Gastrocnemius medialis (tissue), 4 donors: ENCODE results near the gene TNFRSF1A. TPM values are rescaled to one million over a fixed set of nuclear protein-coding genes. Genes with fewer than 3 reads are reported as not detected.
A peak's percentile ranks its signal among the peaks of the same experiment; 100 is the strongest.

Source experiments
- ATAC-seq, 2 donors: fragments of 150-250 bp; one replicate each; pipeline ENCODE4 v1.9.1; 2016
- DNase-seq, 2 donors: peaks; one replicate each; pipeline ENCODE4 v3.0.0-alpha.2; 2019
- H3K27ac ChIP-seq, 4 donors: fragments of 200-600 bp; sonication (generic); 1 replicate in 1 of 4; 2 replicates in 3 of 4; pipeline ENCODE4 v1.5.1; 2016 to 2018; ENCODE audit warnings: mild to moderate bottlenecking in 2 of 4, moderate library complexity in 1 of 4
- H3K27me3 ChIP-seq, 3 donors: fragments of 200-600 bp; sonication (generic) in 2 of 3; 1 replicate in 1 of 3; 2 replicates in 2 of 3; pipeline versions ENCODE4 v1.5.1 to v1.6.0; 2016 to 2019; ENCODE audit warnings: mild to moderate bottlenecking in 1 of 3, moderate library complexity in 1 of 3
- H3K36me3 ChIP-seq, 2 donors: fragments of 200-600 bp; sonication (generic) in 1 of 2; one replicate each; pipeline ENCODE4 v1.5.1; 2017 to 2018
- H3K4me1 ChIP-seq, 2 donors: fragments of 200-600 bp; sonication (generic) in 1 of 2; one replicate each; pipeline ENCODE4 v1.5.1; 2016 to 2017; ENCODE audit warnings: mild to moderate bottlenecking in 2 of 2
- H3K4me3 ChIP-seq, 4 donors: fragments of 200-600 bp; sonication (generic) in 3 of 4; 1 replicate in 1 of 4; 2 replicates in 3 of 4; pipeline ENCODE4 v1.5.1; 2016 to 2019; ENCODE audit warnings: mild to moderate bottlenecking in 2 of 4
- H3K9me3 ChIP-seq, 3 donors: fragments of 200-600 bp; sonication (generic) in 2 of 3; 1 replicate in 1 of 3; 2 replicates in 2 of 3; pipeline ENCODE4 v1.5.1; 2016 to 2019
- CTCF ChIP-seq, 5 experiments: fragments of 450-650 bp in 3 of 5; fragments of 200-600 bp in 2 of 5; sonication (generic) in 2 of 5; IDR thresholded peaks in 4 of 5; conservative IDR thresholded peaks in 1 of 5; 1 replicate in 4 of 5; 2 replicates in 1 of 5; pipeline ENCODE4 v1.5.1; 2016 to 2019; ENCODE audit warnings: antibody characterized with exemption in 5 of 5, mild to moderate bottlenecking in 3 of 5, moderate library complexity in 3 of 5
- POLR2A ChIP-seq, 2 donors: fragments of 450-650 bp; IDR thresholded peaks; one replicate each; pipeline ENCODE4 v1.6.1; 2017; ENCODE audit warnings: antibody characterized with exemption in 2 of 2, mild to moderate bottlenecking in 2 of 2, moderate library complexity in 2 of 2
- in situ Hi-C, 4 donors: fragments of 200-750 bp; cut with MboI; loops; one replicate each; pipeline versions ENCODE4 v1.15.0 to v1.8.0; 2017; ENCODE audit warnings: low sequenced_read_pairs in 4 of 4
- intact Hi-C: fragments of 100-400 bp; cut with DNase I; formaldehyde crosslinking; loops from one replicate; pipeline ENCODE4 v1.15.1; 2023; ENCODE audit warnings: low total_unique reads
- total RNA-seq, 4 donors: library from RNA; depleted of rRNA; stranded (reverse); fragments of >200 nt; gene quantifications; one replicate each; pipeline versions ENCODE4 v1.1.0 to v1.2.3, GENCODE V29; 2016

The TNFRSF1A gene
- total RNA-seq, 4 donors from 2014 or later = 103 to 220 (median 193) TPM

DNA sequence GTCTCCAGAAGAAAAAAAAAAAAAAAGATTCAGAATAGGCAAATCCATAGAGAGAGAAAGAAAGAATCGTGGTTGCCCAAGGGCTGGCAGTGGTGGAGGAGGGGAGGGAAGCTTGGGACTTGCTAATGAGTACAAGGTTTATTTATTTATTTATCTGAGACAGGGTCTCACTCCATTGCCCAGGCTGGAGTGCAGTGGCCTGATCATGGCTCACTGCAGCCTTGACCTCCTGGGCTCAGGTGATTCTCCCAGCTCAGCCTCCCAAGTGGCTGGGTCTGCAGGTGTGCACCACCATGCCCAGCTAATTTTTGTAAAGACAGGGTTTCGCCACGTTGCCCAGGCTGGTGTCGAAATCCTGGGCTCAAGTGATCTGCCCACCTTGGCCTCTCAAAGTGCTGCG lies 9.7 kb upstream of the TNFRSF1A start:
- in situ Hi-C loops = no loop called here
- DNase-seq (no peak), ATAC-seq (no peak)
- Histone ChIP-seq H3K27ac (no peak overlapping the region), H3K36me3 (no peaks in the 10 kb centered on the region), H3K4me1 (peaks cover 1 to 2% of the 10 kb centered on the region in 2 donors), H3K9me3 (no peaks in the 10 kb centered on the region), H3K4me3 (no peak overlapping the region), H3K27me3 (no peaks in the 10 kb centered on the region)
- intact Hi-C loops = no loop called here
- TF ChIP-seq CTCF (IDR thresholded peaks at IDR 0.05 in 4 of 5, conservative IDR thresholded peaks at IDR 0.05 in 1 of 5) = no peak
- TF ChIP-seq POLR2A (IDR thresholded peaks at IDR 0.05) = no peak

- DNase-seq = no peak
- Histone ChIP-seq H3K27ac (peak overlapping the region; percentile 53 to 61 (median 57)), H3K4me3 (no peak overlapping the region), H3K27me3 (no peaks in the 10 kb centered on the region), H3K9me3 (no peaks in the 10 kb centered on the region), H3K4me1 (peaks cover 12 to 20% of the 10 kb centered on the region in 2 donors), H3K36me3 (no peaks in the 10 kb centered on the region)
- ATAC-seq = peak; percentile 45 to 46
- intact Hi-C loops (no loop called here), in situ Hi-C loops (loop anchor here in 1 of 4 donors (25.0 kb wide), 1 partner anchor 115 kb away; the partner anchor contains the start of genes TAPBPL and VAMP1)
- no peak for TF ChIP-seq CTCF (IDR thresholded peaks at IDR 0.05 in 4 of 5, conservative IDR thresholded peaks at IDR 0.05 in 1 of 5)
- TF ChIP-seq POLR2A (IDR thresholded peaks at IDR 0.05) = peak in 1 of 2 donors; percentile 25
These were observed 5.8 kb upstream of the TNFRSF1A start for GRCh38 chr12:6347367-6348338.

DNA sequence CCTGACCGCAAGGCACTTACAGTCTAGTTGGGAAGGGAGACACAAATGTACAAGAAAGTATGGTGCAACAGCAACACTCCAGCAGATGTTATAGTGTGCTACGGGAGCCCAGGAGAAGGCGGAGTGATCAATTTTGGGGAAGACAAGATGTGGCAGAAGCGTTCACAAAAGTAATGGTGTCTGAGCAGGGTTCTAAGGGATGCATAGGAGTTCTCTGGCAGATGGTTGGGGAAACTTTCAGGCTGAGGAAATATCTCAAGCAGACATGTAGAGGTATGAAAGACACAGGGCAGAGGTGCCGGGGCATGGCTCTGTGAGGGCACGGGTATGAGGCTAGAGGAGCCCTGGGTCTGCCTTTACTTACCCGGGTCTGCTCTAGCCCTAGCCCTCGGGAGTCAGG lies 5.1 kb upstream of the TNFRSF1A start:
- in situ Hi-C loops = loop anchor here in 1 of 4 donors (25.0 kb wide), 1 partner anchor 115 kb away; the partner anchor contains the start of genes TAPBPL and VAMP1
- intact Hi-C loops = no loop called here
- Histone ChIP-seq H3K4me1 (peaks cover 19 to 27% of the 10 kb centered on the region in 2 donors), H3K9me3 (no peaks in the 10 kb centered on the region), H3K36me3 (no peaks in the 10 kb centered on the region), H3K27me3 (no peaks in the 10 kb centered on the region), H3K4me3 (no peak overlapping the region), H3K27ac (peak overlapping the region; percentile 53 to 61 (median 57))
- ATAC-seq (no peak), DNase-seq (no peak)
- no peak for TF ChIP-seq POLR2A (IDR thresholded peaks at IDR 0.05)
- no peak for TF ChIP-seq CTCF (IDR thresholded peaks at IDR 0.05 in 4 of 5, conservative IDR thresholded peaks at IDR 0.05 in 1 of 5)

DNA sequence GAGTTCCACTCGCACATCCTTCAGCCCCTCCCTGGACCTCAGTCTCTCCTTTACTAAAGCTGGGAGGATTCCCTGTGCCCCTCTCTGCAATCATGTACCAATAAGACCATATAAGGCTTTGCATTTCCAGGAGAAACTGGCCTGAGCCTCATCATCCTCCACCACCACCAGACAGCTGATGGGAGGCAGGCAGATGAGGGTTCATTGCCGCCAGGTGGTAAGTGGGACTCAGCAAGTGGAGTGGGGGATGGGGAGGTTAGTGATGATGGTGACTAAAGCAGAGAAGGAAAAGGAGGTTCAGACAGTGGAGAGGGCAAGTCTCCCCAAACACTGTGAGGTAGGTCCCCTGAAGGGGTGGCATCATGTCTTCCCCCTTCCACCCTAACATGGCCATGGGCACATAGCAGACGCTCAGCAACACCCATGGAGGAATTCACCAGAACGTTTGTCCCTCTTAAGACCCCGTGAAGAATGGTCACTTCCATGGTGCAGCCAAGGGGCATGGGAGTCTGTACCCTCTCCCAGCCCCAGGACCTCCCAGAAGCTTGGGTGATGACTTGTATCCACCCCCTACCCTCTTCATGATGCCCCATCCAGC lies 4.5 kb upstream of the TNFRSF1A start:
- ATAC-seq (no peak), DNase-seq (no peak)
- Histone ChIP-seq H3K36me3 (no peaks in the 10 kb centered on the region), H3K4me1 (peaks cover 19 to 27% of the 10 kb centered on the region in 2 donors), H3K27ac (peak overlapping the region in 2 of 4 donors; percentile 11 to 61), H3K9me3 (no peaks in the 10 kb centered on the region), H3K27me3 (no peaks in the 10 kb centered on the region), H3K4me3 (no peak overlapping the region)
- intact Hi-C loops (no loop called here), in situ Hi-C loops (loop anchor here in 1 of 4 donors (25.0 kb wide), 1 partner anchor 116 kb away; the partner anchor contains the start of genes TAPBPL and VAMP1)
- no peak for TF ChIP-seq CTCF (IDR thresholded peaks at IDR 0.05 in 4 of 5, conservative IDR thresholded peaks at IDR 0.05 in 1 of 5)
- no peak for TF ChIP-seq POLR2A (IDR thresholded peaks at IDR 0.05)
